H1 (cell line): ENCODE data around the gene FCN3. TPM values are rescaled to one million over a fixed set of nuclear protein-coding genes. Genes with fewer than 3 reads are reported as not detected.

Source experiments
- CTCF ChIA-PET: fragments of 300-600 bp; sonication (Branson Sonifier 250); formaldehyde crosslinking; loops from one replicate; lab custom pipeline; 2021; ENCODE audit not compliant: partially characterized antibody; lab: Charles Lee
- POLR2A ChIA-PET: fragments of 300-600 bp; sonication (Branson Sonifier 250); formaldehyde crosslinking; loops from one replicate; lab custom pipeline; 2021; ENCODE audit warnings: inconsistent platforms; ENCODE audit not compliant: partially characterized antibody; lab: Charles Lee
- DNase-seq, 2 experiments: peaks; one replicate each; pipeline versions ENCODE4 v3.0.0 to v3.0.0-alpha.2; 2010 to 2022; ENCODE audit warnings: low spot score in 2 of 2, low read depth in 1 of 2, mixed read lengths in 1 of 2
- FAIRE-seq: peaks from 2 replicates; lab custom pipeline; 2011; peaks lifted over from hg19 to GRCh38; lab: Jason Lieb, UNC
- H2AFZ ChIP-seq: 2 replicates; pipeline ENCODE4 v1.8.1; 2012; ENCODE audit warnings: low read length, inconsistent platforms
- H2AK5ac ChIP-seq: 2 replicates; pipeline ENCODE4 v1.6.1; 2013; ENCODE audit warnings: low read depth, low read length
- H2BK120ac ChIP-seq: replicated peaks from 2 replicates; pipeline ENCODE3; 2013; ENCODE audit warnings: low read depth, low read length, inconsistent platforms
- H2BK12ac ChIP-seq: 2 replicates; pipeline ENCODE4 v1.6.1; 2013; ENCODE audit warnings: low read depth, low read length
- H2BK15ac ChIP-seq: 2 replicates; pipeline ENCODE4 v1.6.1; 2013; ENCODE audit warnings: low read length
- H2BK20ac ChIP-seq: 2 replicates; pipeline ENCODE4 v1.6.1; 2013; ENCODE audit warnings: low read length
- H2BK5ac ChIP-seq: 2 replicates; pipeline ENCODE4 v1.6.1; 2013; ENCODE audit warnings: low read depth, low read length
- H3K14ac ChIP-seq: 2 replicates; pipeline ENCODE4 v1.6.1; 2013; ENCODE audit warnings: inconsistent platforms; ENCODE audit not compliant: insufficient read length
- H3K18ac ChIP-seq: 2 replicates; pipeline ENCODE4 v1.6.1; 2013; ENCODE audit warnings: low read length; ENCODE audit errors: extremely low read depth
- H3K23ac ChIP-seq: 2 replicates; pipeline ENCODE4 v1.6.1; 2013; ENCODE audit warnings: inconsistent platforms; ENCODE audit not compliant: insufficient read length
- H3K23me2 ChIP-seq: 2 replicates; pipeline ENCODE4 v1.6.1; 2013; ENCODE audit warnings: low read depth, low read length
- H3K27ac ChIP-seq: 2 replicates; pipeline ENCODE4 v1.6.1; 2011; ENCODE audit warnings: low read depth, low read length, inconsistent platforms
- H3K27me3 ChIP-seq, 4 experiments: replicated peaks in 1 of 4; 1 replicate in 1 of 4; 2 replicates in 3 of 4; pipeline versions ENCODE4 v1.6.1 to v1.8.1; 2011 to 2013; ENCODE audit warnings: low read length in 3 of 4, mild to moderate bottlenecking in 3 of 4, inconsistent platforms in 2 of 4, mixed read lengths in 2 of 4, moderate library complexity in 1 of 4; ENCODE audit not compliant: control insufficient read depth in 3 of 4, insufficient read depth in 3 of 4; ENCODE audit errors: extremely low read depth in 1 of 4
- H3K36me3 ChIP-seq, 4 experiments: 2 replicates each; pipeline versions ENCODE4 v1.6.1 to v1.8.1; 2011 to 2013; ENCODE audit warnings: mild to moderate bottlenecking in 4 of 4, low read length in 3 of 4, moderate library complexity in 2 of 4, control low read depth in 1 of 4, inconsistent platforms in 1 of 4; ENCODE audit not compliant: insufficient read depth in 4 of 4, control insufficient read depth in 2 of 4
- H3K4ac ChIP-seq: replicated peaks from 2 replicates; pipeline ENCODE3; 2013; ENCODE audit warnings: low read length, low read depth, mixed read lengths, inconsistent platforms; ENCODE audit not compliant: insufficient read length
- H3K4me1 ChIP-seq, 4 experiments: replicated peaks in 1 of 4; 1 replicate in 1 of 4; 2 replicates in 3 of 4; pipeline versions ENCODE4 v1.6.1 to v1.8.1; 2011 to 2013; ENCODE audit warnings: low read length in 3 of 4, inconsistent platforms in 2 of 4, mixed read lengths in 1 of 4; ENCODE audit not compliant: insufficient read depth in 4 of 4, control insufficient read depth in 3 of 4
- H3K4me2 ChIP-seq, 2 experiments: 2 replicates each; pipeline versions ENCODE4 v1.6.1 to v1.8.1; 2011 to 2013; ENCODE audit warnings: low read depth in 2 of 2, low read length in 2 of 2, control low read depth in 1 of 2, inconsistent platforms in 1 of 2, mild to moderate bottlenecking in 1 of 2; ENCODE audit not compliant: insufficient read depth in 1 of 2
- H3K4me3 ChIP-seq, 4 experiments: fragments of 200-600, 300-600 bp in 1 of 4; sonication (generic), shearing (Covaris generic), sonication (Bioruptor Twin) in 1 of 4; 2 replicates each; pipeline versions ENCODE4 v1.5.1 to v1.8.1; 2011 to 2016; ENCODE audit warnings: low read length in 4 of 4, low read depth in 3 of 4, control low read depth in 2 of 4, inconsistent platforms in 2 of 4, mild to moderate bottlenecking in 2 of 4, mixed read lengths in 1 of 4, moderate library complexity in 1 of 4; ENCODE audit not compliant: insufficient read depth in 2 of 4; ENCODE audit errors: extremely low read depth in 1 of 4
- H3K56ac ChIP-seq: replicated peaks from 2 replicates; pipeline ENCODE3; 2013; ENCODE audit warnings: low read depth, mild to moderate bottlenecking, mixed read lengths, low read length, inconsistent platforms; ENCODE audit not compliant: insufficient read length
- H3K79me1 ChIP-seq: 2 replicates; pipeline ENCODE4 v1.6.1; 2013; ENCODE audit warnings: low read depth, low read length, control low read depth
- H3K79me2 ChIP-seq, 2 experiments: 2 replicates each; pipeline versions ENCODE4 v1.6.1 to v1.8.1; 2012 to 2013; ENCODE audit warnings: low read length in 2 of 2, mild to moderate bottlenecking in 2 of 2, inconsistent platforms in 1 of 2; ENCODE audit not compliant: insufficient read depth in 2 of 2, control insufficient read depth in 1 of 2
- H3K9ac ChIP-seq, 4 experiments: replicated peaks in 1 of 4; 1 replicate in 1 of 4; 2 replicates in 3 of 4; pipeline versions ENCODE4 v1.6.1 to v1.8.1; 2011 to 2013; ENCODE audit warnings: low read depth in 3 of 4, low read length in 3 of 4, control low read depth in 2 of 4, mild to moderate bottlenecking in 2 of 4, moderate library complexity in 2 of 4, inconsistent platforms in 1 of 4; ENCODE audit errors: extremely low read depth in 1 of 4
- H3K9me3 ChIP-seq, 2 experiments: 2 replicates each; pipeline versions ENCODE4 v1.6.1 to v1.8.1; 2012 to 2013; ENCODE audit warnings: mild to moderate bottlenecking in 2 of 2, moderate library complexity in 2 of 2, control low read depth in 1 of 2, inconsistent platforms in 1 of 2, low read depth in 1 of 2, low read length in 1 of 2, mixed read lengths in 1 of 2; ENCODE audit not compliant: insufficient read depth in 2 of 2
- H4K20me1 ChIP-seq, 2 experiments: replicated peaks in 1 of 2; 2 replicates each; pipeline versions ENCODE3 to v1.8.1; 2011 to 2013; ENCODE audit warnings: inconsistent platforms in 2 of 2, low read length in 2 of 2, mild to moderate bottlenecking in 1 of 2; ENCODE audit not compliant: insufficient read depth in 2 of 2, control insufficient read depth in 1 of 2
- H4K5ac ChIP-seq: 2 replicates; pipeline ENCODE4 v1.6.1; 2013; ENCODE audit warnings: low read length, low read depth, mixed read lengths, inconsistent platforms; ENCODE audit not compliant: insufficient read length
- H4K8ac ChIP-seq: 2 replicates; pipeline ENCODE4 v1.8.0; 2013; ENCODE audit warnings: mild to moderate bottlenecking, moderate library complexity, low read length, inconsistent platforms; ENCODE audit not compliant: insufficient read depth; ENCODE audit errors: extremely low read depth
- H4K91ac ChIP-seq: replicated peaks from 2 replicates; pipeline ENCODE3; 2013; ENCODE audit warnings: low read length, mixed read lengths, inconsistent platforms; ENCODE audit not compliant: insufficient read length
- CREB1 ChIP-seq: IDR thresholded peaks from 2 replicates; pipeline ENCODE4 v1.6.1; 2012; ENCODE audit warnings: inconsistent platforms
- CTBP2 ChIP-seq: IDR thresholded peaks from 2 replicates; pipeline ENCODE4 v1.7.0; 2011; ENCODE audit warnings: borderline replicate concordance, mild to moderate bottlenecking, moderate library complexity, mixed read lengths, low read length; ENCODE audit not compliant: insufficient read depth, insufficient read length
- CTCF ChIP-seq, 3 experiments: IDR thresholded peaks; 1 replicate in 2 of 3; 2 replicates in 1 of 3; pipeline versions ENCODE4 v1.5.1 to v1.6.1; 2011; ENCODE audit warnings: low read length in 3 of 3, mild to moderate bottlenecking in 3 of 3, inconsistent platforms in 2 of 3, low read depth in 1 of 3, moderate library complexity in 1 of 3; ENCODE audit not compliant: insufficient read depth in 1 of 3; ENCODE audit errors: control extremely low read depth in 1 of 3
- POLR2A ChIP-seq, 2 experiments: IDR thresholded peaks; 1 replicate in 1 of 2; 2 replicates in 1 of 2; pipeline ENCODE4 v1.6.1; 2011; ENCODE audit warnings: low read depth in 2 of 2, low read length in 2 of 2, mild to moderate bottlenecking in 2 of 2; ENCODE audit errors: control extremely low read depth in 1 of 2
- RAD21 ChIP-seq, 2 experiments: IDR thresholded peaks in 1 of 2; conservative IDR thresholded peaks in 1 of 2; 2 replicates each; pipeline ENCODE4 v1.6.1; 2011; ENCODE audit warnings: low read depth in 2 of 2, low read length in 2 of 2, improper control_type of control experiment in 1 of 2, inconsistent platforms in 1 of 2, mild to moderate bottlenecking in 1 of 2, moderate library complexity in 1 of 2
- WGBS, 2 experiments: shearing (Covaris generic) in 1 of 2; methylation state at CpG; one replicate each; pipeline versions ENCODE4 v1.1.6 to v1.1.7; 2013 to 2015; ENCODE audit warnings: low lambda C conversion rate in 2 of 2, mixed read lengths in 2 of 2, inconsistent platforms in 1 of 2, low coverage in 1 of 2, missing lambda C conversion rate in 1 of 2; ENCODE audit not compliant: insufficient replicate concordance in 2 of 2, insufficient coverage in 1 of 2, insufficient read length in 1 of 2; ENCODE audit errors: extremely low coverage in 1 of 2, missing lambda C conversion rate in 1 of 2; 5-methylcytosine and 5-hydroxymethylcytosine counted together
- polyA plus RNA-seq, 7 experiments: library from polyadenylated mRNA; depleted of rRNA in 3 of 7; stranded (reverse) in 5 of 7; unstranded in 2 of 7; fragments of >200 nt in 5 of 7; fragments of 200-250 nt in 2 of 7; gene quantifications; 1 replicate in 5 of 7; 2 replicates in 1 of 7; 4 replicates in 1 of 7; pipeline versions ENCODE4 v1.2.1 to v1.2.3, GENCODE V29; 2011 to 2013; ENCODE audit warnings: missing spikeins in 2 of 7, mixed read lengths in 2 of 7
- total RNA-seq: library from RNA; stranded (reverse); fragmentation: NEBNext Ultra II Directional; extraction: Animal tissue kit (Norgen Biotek cat#: 25700); gene quantifications from 2 replicates; pipeline ENCODE4 v1.2.1, GENCODE V29; 2021

Gene FCN3
- total and polyA plus RNA-seq, 2 of the 8 experiments (the other 6 are each of a cell fraction or from before 2014, with no cell fraction given): 0.30 to 0.57 TPM

GRCh38 chr1:27395441-27396195 lies 21.0 kb upstream of the FCN3 start:
- H3K56ac ChIP-seq: no peak overlapping the region
- no peak overlapping the region for H2BK5ac ChIP-seq
- H4K91ac ChIP-seq: no peak overlapping the region
- no peaks in the 10 kb centered on the region for H3K27me3 ChIP-seq
- no peak overlapping the region for H2BK15ac ChIP-seq
- H3K79me2 ChIP-seq: no peaks in the 10 kb centered on the region
- 17% methylated on average over 10 of the region's 10 CpGs; no CpG with 5 or more reads in 1 of the 2 experiments for WGBS, 2 experiments
- POLR2A ChIA-PET: interaction anchor here (0.6 to 1.6 kb wide), 7 partner anchors 10 to 210 kb away, joined by 3 to 5 read pairs (median 3); no protein-coding TSS in a partner anchor
- H2BK120ac ChIP-seq: no peak overlapping the region
- no peak overlapping the region for H3K23ac ChIP-seq
- H3K4me1 ChIP-seq: peaks cover 4 to 37% (median 17%) of the 10 kb centered on the region in 4 experiments
- H3K27ac ChIP-seq: no peak overlapping the region
- no peaks in the 10 kb centered on the region for H3K9me3 ChIP-seq
- H2AK5ac ChIP-seq: no peak overlapping the region
- H2AFZ ChIP-seq: no peak overlapping the region
- no peak overlapping the region for H3K4ac ChIP-seq
- no peak overlapping the region for H4K8ac ChIP-seq
- CTCF ChIA-PET: interaction anchor here (0.5 to 37.8 kb wide), 49 partner anchors 7 to 474 kb away, joined by 3 to 863 read pairs (median 4); partner anchors contain the start of genes FCN3, GPR3 and MAP3K6
- no peaks in the 10 kb centered on the region for H3K36me3 ChIP-seq
- no peak overlapping the region for H4K5ac ChIP-seq
- H3K18ac ChIP-seq: no peak overlapping the region
- no peak overlapping the region for H2BK12ac ChIP-seq
- DNase-seq: peak in 1 of 2 experiments; percentile 93
- no peak overlapping the region for H3K14ac ChIP-seq
- no peak for FAIRE-seq
- peaks cover 2 to 10% of the 10 kb centered on the region in 2 experiments for H4K20me1 ChIP-seq
- H3K23me2 ChIP-seq: peaks cover 13% of the 10 kb centered on the region
- no peak overlapping the region for H2BK20ac ChIP-seq
- no peak overlapping the region for H3K4me3 ChIP-seq
- H3K79me1 ChIP-seq: no peaks in the 10 kb centered on the region
- H3K4me2 ChIP-seq: no peak overlapping the region
- H3K9ac ChIP-seq: no peak overlapping the region
- TF ChIP-seq CTCF (IDR thresholded peaks at IDR 0.05; ENCODE audit: control extremely low read depth in 1 of 3, insufficient read depth in 1 of 3, low read depth in 1 of 3, low read length in 3 of 3) (peak in 2 of 3 experiments; percentile 86 to 98; a peak in 3 of 4 replicates), CTBP2 (no peak), RAD21 (IDR thresholded peaks at IDR 0.05 in 1 of 2, conservative IDR thresholded peaks at IDR 0.05 in 1 of 2; ENCODE audit: low read depth in 2 of 2, low read length in 2 of 2) (peak; percentile 89 to 93), CREB1 (no peak), POLR2A (IDR thresholded peaks at IDR 0.05; ENCODE audit: control extremely low read depth in 1 of 2, low read depth in 2 of 2, low read length in 2 of 2) (0 out of 3 replicates have a peak, but pooled peaks of 1 of the 2 experiments have one; percentile 17)
